Right lobe of liver (tissue), 6 donors: ENCODE data around the gene ASAP2. TPM values are rescaled to one million over a fixed set of nuclear protein-coding genes. Genes with fewer than 3 reads are reported as not detected.
A peak's percentile ranks its signal among the peaks of the same experiment; 100 is the strongest.

Experiments
- ATAC-seq, 4 donors: fragments of 200-7000 bp; cut with Tn5 transposase; one replicate each; pipeline ENCODE4 v1.9.1; 2020; ENCODE audit warnings: mild to moderate bottlenecking in 4 of 4, moderate library complexity in 4 of 4
- DNase-seq, 3 donors: peaks; one replicate each; pipeline ENCODE4 v3.0.0-alpha.2; 2020
- H3K27ac ChIP-seq, 3 donors: fragments of 200-600 bp; one replicate each; pipeline ENCODE4 v1.8.0; 2022
- H3K27me3 ChIP-seq, 2 donors: fragments of 200-600 bp; one replicate each; pipeline ENCODE4 v1.8.0; 2022
- H3K36me3 ChIP-seq, 4 donors: fragments of 200-600 bp; sonication (generic) in 1 of 4; one replicate each; pipeline versions ENCODE4 v1.5.1 to v1.8.0; 2017 to 2022; ENCODE audit warnings: control low read depth in 1 of 4
- H3K4me1 ChIP-seq, 4 donors: fragments of 200-600 bp; sonication (generic) in 1 of 4; one replicate each; pipeline versions ENCODE4 v1.5.1 to v1.8.0; 2017 to 2022; ENCODE audit warnings: control low read depth in 1 of 4
- H3K4me3 ChIP-seq, 3 donors: fragments of 200-600 bp; one replicate each; pipeline ENCODE4 v1.8.0; 2022
- H3K9me3 ChIP-seq, 4 donors: fragments of 200-600 bp; sonication (generic) in 1 of 4; one replicate each; pipeline versions ENCODE4 v1.5.1 to v1.8.0; 2017 to 2022; ENCODE audit warnings: control low read depth in 1 of 4
- POLR2A ChIP-seq: fragments of 450-650 bp; IDR thresholded peaks from one replicate; pipeline ENCODE4 v1.6.1; 2017; ENCODE audit warnings: antibody characterized with exemption, mild to moderate bottlenecking
- WGBS: methylation state at CpG from one replicate; pipeline ENCODE4 v1.1.6; 2018; ENCODE audit warnings: low coverage, low lambda C conversion rate; ENCODE audit not compliant: insufficient coverage; ENCODE audit errors: missing lambda C conversion rate; 5-methylcytosine and 5-hydroxymethylcytosine counted together
- intact Hi-C, 2 donors: fragments of 100-400 bp; cut with DNase I; formaldehyde crosslinking; loops; one replicate each; pipeline versions ENCODE4 v1.11.2 to v1.14.1; 2022
- total RNA-seq, 6 experiments: library from RNA; depleted of rRNA in 2 of 6; stranded (reverse); fragments of >200 nt in 2 of 6; fragmentation: NEBNext Ultra II Directional in 3 of 6; extraction: Animal tissue kit (Norgen Biotek cat#: 25700) in 3 of 6; gene quantifications; one replicate each; pipeline versions ENCODE4 v1.1.0 to v1.2.4, GENCODE V29; 2016 to 2023
- TF ChIP-seq, protein P1 (sequence below), 4 donors: fragments of 200-600 bp in 3 of 4; fragments of 450-650 bp in 1 of 4; IDR thresholded peaks; one replicate each; pipeline versions ENCODE4 v1.5.1 to v1.8.0; 2016 to 2022; ENCODE audit warnings: antibody characterized with exemption in 4 of 4, mild to moderate bottlenecking in 2 of 4
- donor health status: DM: no; HTN: yes; CAD: no.
- donor health status: DM: no; HTN: no; CAD: no.
- donor health status: DM: no; HTN: no; CAD: no.
- donor health status: DM: no; HTN: yes; CAD: no.
- donor health status: DM: no; HTN: yes; CAD: no.

The ASAP2 gene
- total RNA-seq, 6 experiments from 2014 or later: 2.4 to 5.2 (median 3.9) TPM

DNA sequence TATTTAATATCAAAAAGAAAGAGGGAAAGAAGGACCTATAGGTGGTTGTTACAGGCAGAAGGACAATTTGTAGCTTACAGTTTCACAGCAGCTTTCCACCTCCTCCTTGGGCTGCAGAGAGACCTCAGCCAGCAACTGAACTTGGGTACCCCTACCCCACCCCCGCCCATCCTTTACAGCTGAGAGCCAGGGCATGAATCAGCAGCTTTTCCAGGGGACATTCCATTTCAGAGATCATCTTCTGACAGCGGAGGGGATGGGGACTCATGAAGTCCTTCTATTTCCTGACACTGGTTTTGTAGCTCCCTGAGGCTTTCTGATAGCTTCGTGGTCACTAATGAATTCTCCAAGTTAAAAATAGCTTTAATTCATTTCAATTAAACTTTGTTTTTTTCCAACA, 120.4 kb downstream of the ASAP2 start:
- Histone ChIP-seq H3K36me3 (no peaks in the 10 kb centered on the region), H3K27ac (no peak overlapping the region), H3K4me3 (no peak overlapping the region), H3K4me1 (no peaks in the 10 kb centered on the region), H3K27me3 (no peaks in the 10 kb centered on the region), H3K9me3 (no peaks in the 10 kb centered on the region)
- DNase-seq (no peak), ATAC-seq (no peak)
- intact Hi-C loops: loop anchor here in 1 of 2 donors (10.0 kb wide), 1 partner anchor 132 kb away; no protein-coding TSS in a partner anchor
- TF ChIP-seq, protein P1, sequence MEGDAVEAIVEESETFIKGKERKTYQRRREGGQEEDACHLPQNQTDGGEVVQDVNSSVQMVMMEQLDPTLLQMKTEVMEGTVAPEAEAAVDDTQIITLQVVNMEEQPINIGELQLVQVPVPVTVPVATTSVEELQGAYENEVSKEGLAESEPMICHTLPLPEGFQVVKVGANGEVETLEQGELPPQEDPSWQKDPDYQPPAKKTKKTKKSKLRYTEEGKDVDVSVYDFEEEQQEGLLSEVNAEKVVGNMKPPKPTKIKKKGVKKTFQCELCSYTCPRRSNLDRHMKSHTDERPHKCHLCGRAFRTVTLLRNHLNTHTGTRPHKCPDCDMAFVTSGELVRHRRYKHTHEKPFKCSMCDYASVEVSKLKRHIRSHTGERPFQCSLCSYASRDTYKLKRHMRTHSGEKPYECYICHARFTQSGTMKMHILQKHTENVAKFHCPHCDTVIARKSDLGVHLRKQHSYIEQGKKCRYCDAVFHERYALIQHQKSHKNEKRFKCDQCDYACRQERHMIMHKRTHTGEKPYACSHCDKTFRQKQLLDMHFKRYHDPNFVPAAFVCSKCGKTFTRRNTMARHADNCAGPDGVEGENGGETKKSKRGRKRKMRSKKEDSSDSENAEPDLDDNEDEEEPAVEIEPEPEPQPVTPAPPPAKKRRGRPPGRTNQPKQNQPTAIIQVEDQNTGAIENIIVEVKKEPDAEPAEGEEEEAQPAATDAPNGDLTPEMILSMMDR (IDR thresholded peaks at IDR 0.05): no peak
- TF ChIP-seq POLR2A: no peak
- WGBS: 37% methylated on average over 3 of the region's 3 CpGs

GRCh38 chr2:9327873-9328352, 121.3 kb downstream of the ASAP2 start:
- WGBS: 56% methylated on average over 5 of the region's 5 CpGs
- Histone ChIP-seq H3K9me3 (no peaks in the 10 kb centered on the region), H3K4me3 (no peak overlapping the region), H3K36me3 (no peaks in the 10 kb centered on the region), H3K27ac (no peak overlapping the region), H3K4me1 (no peaks in the 10 kb centered on the region), H3K27me3 (no peaks in the 10 kb centered on the region)
- ATAC-seq (peak in 2 of 4 donors; percentile 37 to 41), DNase-seq (no peak)
- intact Hi-C loops: loop anchor here in 1 of 2 donors (10.0 kb wide), 1 partner anchor 133 kb away; no protein-coding TSS in a partner anchor
- no peak for TF ChIP-seq POLR2A
- TF ChIP-seq, protein P1 (IDR thresholded peaks at IDR 0.05): no peak

GRCh38 chr2:9328931-9329330, 122.3 kb downstream of the ASAP2 start:
- H3K27ac ChIP-seq: no peak overlapping the region
- TF ChIP-seq POLR2A: no peak
- TF ChIP-seq, protein P1 (IDR thresholded peaks at IDR 0.05): no peak
- H3K9me3 ChIP-seq: no peaks in the 10 kb centered on the region
- H3K4me1 ChIP-seq: no peaks in the 10 kb centered on the region
- no peaks in the 10 kb centered on the region for H3K27me3 ChIP-seq
- intact Hi-C loops: loop anchor here in 1 of 2 donors (10.0 kb wide), 1 partner anchor 134 kb away; no protein-coding TSS in a partner anchor
- 82% methylated on average over 5 of the region's 5 CpGs for WGBS
- no peaks in the 10 kb centered on the region for H3K36me3 ChIP-seq
- H3K4me3 ChIP-seq: no peak overlapping the region
- no peak for DNase-seq
- peak in 1 of 4 donors; percentile 13 for ATAC-seq

GRCh38 chr2:9329497-9329896, 122.9 kb downstream of the ASAP2 start:
- Histone ChIP-seq H3K36me3 (no peaks in the 10 kb centered on the region), H3K27me3 (no peaks in the 10 kb centered on the region), H3K4me3 (no peak overlapping the region), H3K4me1 (peaks cover 0 to under 1% (median 0%) of the 10 kb centered on the region in 4 donors), H3K9me3 (no peaks in the 10 kb centered on the region), H3K27ac (no peak overlapping the region)
- 100% methylated on average over 1 of the region's 5 CpGs for WGBS
- intact Hi-C loops: loop anchor here in 1 of 2 donors (10.0 kb wide), 1 partner anchor 135 kb away; no protein-coding TSS in a partner anchor
- ATAC-seq: no peak
- TF ChIP-seq, protein P1 (IDR thresholded peaks at IDR 0.05): no peak
- TF ChIP-seq POLR2A: no peak
- no peak for DNase-seq
